Measurements from ENCODE around the gene LRCOL1.

- TF ChIP-seq, protein P1, sequence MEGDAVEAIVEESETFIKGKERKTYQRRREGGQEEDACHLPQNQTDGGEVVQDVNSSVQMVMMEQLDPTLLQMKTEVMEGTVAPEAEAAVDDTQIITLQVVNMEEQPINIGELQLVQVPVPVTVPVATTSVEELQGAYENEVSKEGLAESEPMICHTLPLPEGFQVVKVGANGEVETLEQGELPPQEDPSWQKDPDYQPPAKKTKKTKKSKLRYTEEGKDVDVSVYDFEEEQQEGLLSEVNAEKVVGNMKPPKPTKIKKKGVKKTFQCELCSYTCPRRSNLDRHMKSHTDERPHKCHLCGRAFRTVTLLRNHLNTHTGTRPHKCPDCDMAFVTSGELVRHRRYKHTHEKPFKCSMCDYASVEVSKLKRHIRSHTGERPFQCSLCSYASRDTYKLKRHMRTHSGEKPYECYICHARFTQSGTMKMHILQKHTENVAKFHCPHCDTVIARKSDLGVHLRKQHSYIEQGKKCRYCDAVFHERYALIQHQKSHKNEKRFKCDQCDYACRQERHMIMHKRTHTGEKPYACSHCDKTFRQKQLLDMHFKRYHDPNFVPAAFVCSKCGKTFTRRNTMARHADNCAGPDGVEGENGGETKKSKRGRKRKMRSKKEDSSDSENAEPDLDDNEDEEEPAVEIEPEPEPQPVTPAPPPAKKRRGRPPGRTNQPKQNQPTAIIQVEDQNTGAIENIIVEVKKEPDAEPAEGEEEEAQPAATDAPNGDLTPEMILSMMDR (IDR thresholded peaks at IDR 0.05): no peak
- TF ChIP-seq POLR2A (IDR thresholded peaks at IDR 0.05): no peak
These were observed 47.8 kb downstream of the LRCOL1 start for GRCh38 chr12:132562489-132563021.
